ENCODE data around the gene ATP5F1B. TPM values are rescaled to one million over a fixed set of nuclear protein-coding genes. Genes with fewer than 3 reads are reported as not detected.

The ATP5F1B gene
- total and polyA plus RNA-seq, 9 of the 15 experiments (the other 6 are each of a cell fraction or from before 2014, with no cell fraction given) = 908 to 3,125 (median 1,482) TPM

DNA sequence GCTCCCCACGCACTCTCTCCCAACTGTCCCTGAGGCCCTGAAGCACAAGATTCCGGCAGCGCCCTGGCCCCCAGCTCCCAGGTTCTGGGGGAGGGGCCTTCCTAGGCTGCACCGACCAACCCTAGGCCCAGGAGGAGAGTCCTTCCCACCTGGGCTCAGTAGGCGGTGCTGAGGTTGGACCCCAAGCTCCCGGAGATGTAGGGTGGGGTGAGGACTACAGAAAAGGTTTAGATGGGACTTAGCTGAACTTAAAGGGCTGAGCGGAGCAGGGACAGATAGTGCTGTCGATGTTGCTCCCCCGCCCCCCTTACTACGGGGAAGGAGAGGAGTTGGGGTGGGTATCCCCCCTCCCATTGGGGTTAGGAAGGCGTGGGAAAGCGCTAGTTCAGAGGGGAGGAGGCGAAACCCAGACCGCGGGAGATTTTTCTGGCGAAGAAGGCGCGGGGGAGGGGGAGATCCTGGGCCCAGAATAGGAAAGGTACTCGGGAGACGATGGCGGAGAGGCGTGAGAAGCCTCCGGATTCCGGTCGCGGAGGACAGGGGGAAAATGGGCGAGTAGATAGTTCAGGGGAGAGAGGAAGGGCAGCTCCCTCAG is 11.4 kb downstream of the ATP5F1B start (continued):
- TF ChIP-seq, protein P1, sequence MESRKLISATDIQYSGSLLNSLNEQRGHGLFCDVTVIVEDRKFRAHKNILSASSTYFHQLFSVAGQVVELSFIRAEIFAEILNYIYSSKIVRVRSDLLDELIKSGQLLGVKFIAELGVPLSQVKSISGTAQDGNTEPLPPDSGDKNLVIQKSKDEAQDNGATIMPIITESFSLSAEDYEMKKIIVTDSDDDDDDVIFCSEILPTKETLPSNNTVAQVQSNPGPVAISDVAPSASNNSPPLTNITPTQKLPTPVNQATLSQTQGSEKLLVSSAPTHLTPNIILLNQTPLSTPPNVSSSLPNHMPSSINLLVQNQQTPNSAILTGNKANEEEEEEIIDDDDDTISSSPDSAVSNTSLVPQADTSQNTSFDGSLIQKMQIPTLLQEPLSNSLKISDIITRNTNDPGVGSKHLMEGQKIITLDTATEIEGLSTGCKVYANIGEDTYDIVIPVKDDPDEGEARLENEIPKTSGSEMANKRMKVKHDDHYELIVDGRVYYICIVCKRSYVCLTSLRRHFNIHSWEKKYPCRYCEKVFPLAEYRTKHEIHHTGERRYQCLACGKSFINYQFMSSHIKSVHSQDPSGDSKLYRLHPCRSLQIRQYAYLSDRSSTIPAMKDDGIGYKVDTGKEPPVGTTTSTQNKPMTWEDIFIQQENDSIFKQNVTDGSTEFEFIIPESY (CRISPR knock-in tag; IDR thresholded peaks at IDR 0.05) = no peak
- TF ChIP-seq BACH1 (tag; IDR thresholded peaks at IDR 0.05) = no peak
- no peak for TF ChIP-seq ZNF644 (tag; IDR thresholded peaks at IDR 0.05; ENCODE audit: low read depth)
- TF ChIP-seq, protein P2, sequence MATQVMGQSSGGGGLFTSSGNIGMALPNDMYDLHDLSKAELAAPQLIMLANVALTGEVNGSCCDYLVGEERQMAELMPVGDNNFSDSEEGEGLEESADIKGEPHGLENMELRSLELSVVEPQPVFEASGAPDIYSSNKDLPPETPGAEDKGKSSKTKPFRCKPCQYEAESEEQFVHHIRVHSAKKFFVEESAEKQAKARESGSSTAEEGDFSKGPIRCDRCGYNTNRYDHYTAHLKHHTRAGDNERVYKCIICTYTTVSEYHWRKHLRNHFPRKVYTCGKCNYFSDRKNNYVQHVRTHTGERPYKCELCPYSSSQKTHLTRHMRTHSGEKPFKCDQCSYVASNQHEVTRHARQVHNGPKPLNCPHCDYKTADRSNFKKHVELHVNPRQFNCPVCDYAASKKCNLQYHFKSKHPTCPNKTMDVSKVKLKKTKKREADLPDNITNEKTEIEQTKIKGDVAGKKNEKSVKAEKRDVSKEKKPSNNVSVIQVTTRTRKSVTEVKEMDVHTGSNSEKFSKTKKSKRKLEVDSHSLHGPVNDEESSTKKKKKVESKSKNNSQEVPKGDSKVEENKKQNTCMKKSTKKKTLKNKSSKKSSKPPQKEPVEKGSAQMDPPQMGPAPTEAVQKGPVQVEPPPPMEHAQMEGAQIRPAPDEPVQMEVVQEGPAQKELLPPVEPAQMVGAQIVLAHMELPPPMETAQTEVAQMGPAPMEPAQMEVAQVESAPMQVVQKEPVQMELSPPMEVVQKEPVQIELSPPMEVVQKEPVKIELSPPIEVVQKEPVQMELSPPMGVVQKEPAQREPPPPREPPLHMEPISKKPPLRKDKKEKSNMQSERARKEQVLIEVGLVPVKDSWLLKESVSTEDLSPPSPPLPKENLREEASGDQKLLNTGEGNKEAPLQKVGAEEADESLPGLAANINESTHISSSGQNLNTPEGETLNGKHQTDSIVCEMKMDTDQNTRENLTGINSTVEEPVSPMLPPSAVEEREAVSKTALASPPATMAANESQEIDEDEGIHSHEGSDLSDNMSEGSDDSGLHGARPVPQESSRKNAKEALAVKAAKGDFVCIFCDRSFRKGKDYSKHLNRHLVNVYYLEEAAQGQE (IDR thresholded peaks at IDR 0.05; ENCODE audit: borderline replicate concordance) = no peak
- TF ChIP-seq, protein P2 (CRISPR knock-in tag; IDR thresholded peaks at IDR 0.05; ENCODE audit: low read depth) = no peak
- TF ChIP-seq, protein P3, sequence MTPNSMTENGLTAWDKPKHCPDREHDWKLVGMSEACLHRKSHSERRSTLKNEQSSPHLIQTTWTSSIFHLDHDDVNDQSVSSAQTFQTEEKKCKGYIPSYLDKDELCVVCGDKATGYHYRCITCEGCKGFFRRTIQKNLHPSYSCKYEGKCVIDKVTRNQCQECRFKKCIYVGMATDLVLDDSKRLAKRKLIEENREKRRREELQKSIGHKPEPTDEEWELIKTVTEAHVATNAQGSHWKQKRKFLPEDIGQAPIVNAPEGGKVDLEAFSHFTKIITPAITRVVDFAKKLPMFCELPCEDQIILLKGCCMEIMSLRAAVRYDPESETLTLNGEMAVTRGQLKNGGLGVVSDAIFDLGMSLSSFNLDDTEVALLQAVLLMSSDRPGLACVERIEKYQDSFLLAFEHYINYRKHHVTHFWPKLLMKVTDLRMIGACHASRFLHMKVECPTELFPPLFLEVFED (CRISPR knock-in tag; conservative IDR thresholded peaks at IDR 0.05) = 0 out of 2 replicates have a peak, but pooled peaks have one; percentile 29
- TF ChIP-seq SIN3B (IDR thresholded peaks at IDR 0.05; ENCODE audit: low read depth) = no peak
- TF ChIP-seq MCM3 (IDR thresholded peaks at IDR 0.05) = no peak
- TF ChIP-seq, protein P4, sequence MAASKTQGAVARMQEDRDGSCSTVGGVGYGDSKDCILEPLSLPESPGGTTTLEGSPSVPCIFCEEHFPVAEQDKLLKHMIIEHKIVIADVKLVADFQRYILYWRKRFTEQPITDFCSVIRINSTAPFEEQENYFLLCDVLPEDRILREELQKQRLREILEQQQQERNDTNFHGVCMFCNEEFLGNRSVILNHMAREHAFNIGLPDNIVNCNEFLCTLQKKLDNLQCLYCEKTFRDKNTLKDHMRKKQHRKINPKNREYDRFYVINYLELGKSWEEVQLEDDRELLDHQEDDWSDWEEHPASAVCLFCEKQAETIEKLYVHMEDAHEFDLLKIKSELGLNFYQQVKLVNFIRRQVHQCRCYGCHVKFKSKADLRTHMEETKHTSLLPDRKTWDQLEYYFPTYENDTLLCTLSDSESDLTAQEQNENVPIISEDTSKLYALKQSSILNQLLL (CRISPR knock-in tag; IDR thresholded peaks at IDR 0.05; ENCODE audit: borderline replicate concordance) = no peak
- TF ChIP-seq LEF1 (IDR thresholded peaks at IDR 0.05) = no peak
- no peak for TF ChIP-seq EGR1 (conservative IDR thresholded peaks at IDR 0.05)
- TF ChIP-seq, protein P5, sequence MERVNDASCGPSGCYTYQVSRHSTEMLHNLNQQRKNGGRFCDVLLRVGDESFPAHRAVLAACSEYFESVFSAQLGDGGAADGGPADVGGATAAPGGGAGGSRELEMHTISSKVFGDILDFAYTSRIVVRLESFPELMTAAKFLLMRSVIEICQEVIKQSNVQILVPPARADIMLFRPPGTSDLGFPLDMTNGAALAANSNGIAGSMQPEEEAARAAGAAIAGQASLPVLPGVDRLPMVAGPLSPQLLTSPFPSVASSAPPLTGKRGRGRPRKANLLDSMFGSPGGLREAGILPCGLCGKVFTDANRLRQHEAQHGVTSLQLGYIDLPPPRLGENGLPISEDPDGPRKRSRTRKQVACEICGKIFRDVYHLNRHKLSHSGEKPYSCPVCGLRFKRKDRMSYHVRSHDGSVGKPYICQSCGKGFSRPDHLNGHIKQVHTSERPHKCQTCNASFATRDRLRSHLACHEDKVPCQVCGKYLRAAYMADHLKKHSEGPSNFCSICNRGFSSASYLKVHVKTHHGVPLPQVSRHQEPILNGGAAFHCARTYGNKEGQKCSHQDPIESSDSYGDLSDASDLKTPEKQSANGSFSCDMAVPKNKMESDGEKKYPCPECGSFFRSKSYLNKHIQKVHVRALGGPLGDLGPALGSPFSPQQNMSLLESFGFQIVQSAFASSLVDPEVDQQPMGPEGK (CRISPR knock-in tag; IDR thresholded peaks at IDR 0.05; ENCODE audit: borderline replicate concordance) = no peak
- no peak for TF ChIP-seq GATAD2B (IDR thresholded peaks at IDR 0.05; ENCODE audit: borderline replicate concordance)
